GM23338 (cell line): ENCODE data around the gene GLUD1. TPM values are rescaled to one million over a fixed set of nuclear protein-coding genes. Genes with fewer than 3 reads are reported as not detected.
"Not testable (repeated sequence)": the region's sequence is repeated elsewhere in the genome, so short reads cannot be mapped to it uniquely, and the experiment has no call there.

Experiments used
- ATAC-seq: fragments of 200-7000 bp; cut with Tn5 transposase; 3 replicates; pipeline ENCODE4 v1.9.1; 2020
- DNase-seq: peaks from one replicate; pipeline ENCODE4 v3.0.0-alpha.2; 2015; ENCODE audit warnings: low spot score
- H2AFZ ChIP-seq: fragments of 200-600 bp; sonication (generic); 2 replicates; pipeline ENCODE4 v1.8.0; 2016; ENCODE audit warnings: antibody characterized with exemption, mild to moderate bottlenecking, moderate library complexity
- H3F3A ChIP-seq: fragments of 200-600 bp; sonication (generic); replicated peaks from 2 replicates; pipeline ENCODE4 v1.8.0; 2017; ENCODE audit warnings: antibody characterized with exemption, mixed run types, low read depth
- H3K27ac ChIP-seq: fragments of 200-600 bp; sonication (generic); 2 replicates; pipeline ENCODE4 v1.6.1; 2016; ENCODE audit warnings: low read depth
- H3K27me3 ChIP-seq: fragments of 200-600 bp; sonication (generic); 2 replicates; pipeline ENCODE4 v1.8.0; 2016; ENCODE audit warnings: mild to moderate bottlenecking, mixed run types, moderate library complexity; ENCODE audit not compliant: insufficient read depth
- H3K36me3 ChIP-seq: fragments of 200-600 bp; sonication (generic); 2 replicates; pipeline ENCODE4 v1.8.0; 2016; ENCODE audit warnings: mild to moderate bottlenecking; ENCODE audit not compliant: insufficient read depth
- H3K4me1 ChIP-seq: fragments of 200-600 bp; sonication (generic); 2 replicates; pipeline ENCODE4 v1.8.0; 2016; ENCODE audit warnings: mild to moderate bottlenecking, moderate library complexity; ENCODE audit not compliant: insufficient read depth
- H3K4me2 ChIP-seq: fragments of 200-600 bp; sonication (generic); 2 replicates; pipeline ENCODE4 v1.7.1; 2017; ENCODE audit warnings: mixed run types
- H3K4me3 ChIP-seq: fragments of 200-600 bp; sonication (generic); 2 replicates; pipeline ENCODE4 v1.6.1; 2016; ENCODE audit warnings: mixed run types
- H3K79me2 ChIP-seq: fragments of 200-600 bp; sonication (generic); replicated peaks from 2 replicates; pipeline ENCODE4 v1.8.0; 2017; ENCODE audit warnings: mild to moderate bottlenecking; ENCODE audit not compliant: insufficient read depth
- H3K9me2 ChIP-seq: fragments of 200-600 bp; sonication (generic); 2 replicates; pipeline ENCODE4 v1.8.0; 2017; ENCODE audit not compliant: insufficient read depth
- H4K20me1 ChIP-seq: fragments of 200-600 bp; sonication (generic); replicated peaks from 2 replicates; pipeline ENCODE4 v1.8.0; 2017; ENCODE audit warnings: mild to moderate bottlenecking; ENCODE audit not compliant: insufficient read depth
- H3K27ac Mint-ChIP-seq: 2 replicates; pipeline ENCODE4 v1.8.0; 2020; ENCODE audit warnings: inconsistent platforms, mild to moderate bottlenecking, moderate library complexity, mixed read lengths
- H3K27me3 Mint-ChIP-seq: 3 replicates; pipeline ENCODE4 v1.8.0; 2022; ENCODE audit warnings: low read depth, mild to moderate bottlenecking, moderate library complexity, mixed read lengths, inconsistent platforms; ENCODE audit not compliant: insufficient read depth, poor library complexity
- H3K36me3 Mint-ChIP-seq: 3 replicates; pipeline ENCODE4 v1.8.0; 2021; ENCODE audit warnings: low read depth, mild to moderate bottlenecking, inconsistent platforms, moderate library complexity, mixed read lengths
- H3K4me1 Mint-ChIP-seq: 3 replicates; pipeline ENCODE4 v1.8.0; 2020; ENCODE audit warnings: mild to moderate bottlenecking, inconsistent platforms, mixed read lengths
- H3K4me3 Mint-ChIP-seq: 3 replicates; pipeline ENCODE4 v1.8.0; 2021; ENCODE audit warnings: moderate library complexity, mild to moderate bottlenecking, inconsistent platforms, mixed read lengths
- H3K9me3 Mint-ChIP-seq: 3 replicates; pipeline ENCODE4 v1.8.0; 2020; ENCODE audit warnings: moderate library complexity, mild to moderate bottlenecking, inconsistent platforms, mixed read lengths
- CREB1 ChIP-seq: fragments of 250-450 bp; sonication (Bioruptor Pico); IDR thresholded peaks from 2 replicates; pipeline ENCODE4 v1.5.0; 2020; ENCODE audit warnings: low read depth, mild to moderate bottlenecking, moderate library complexity
- EZH2 ChIP-seq: fragments of 200-600 bp; sonication (generic); IDR thresholded peaks from one replicate; pipeline ENCODE4 v1.8.0; 2017; ENCODE audit warnings: antibody characterized with exemption, mild to moderate bottlenecking, low read depth; ENCODE audit not compliant: unreplicated experiment
- EZH2phosphoT487 ChIP-seq: fragments of 200-600 bp; sonication (generic); IDR thresholded peaks from one replicate; pipeline ENCODE4 v1.8.1; 2018; ENCODE audit warnings: antibody characterized with exemption; ENCODE audit not compliant: unreplicated experiment
- JUNB ChIP-seq: IDR thresholded peaks from one replicate; pipeline ENCODE4 v1.6.1; 2016; ENCODE audit warnings: antibody characterized with exemption; ENCODE audit not compliant: unreplicated experiment
- POLR2AphosphoS5 ChIP-seq: IDR thresholded peaks from 2 replicates; pipeline ENCODE4 v1.6.1; 2016; ENCODE audit warnings: antibody characterized with exemption, low read depth
- STAT1 ChIP-seq: IDR thresholded peaks from one replicate; pipeline ENCODE4 v1.6.1; 2016; ENCODE audit warnings: antibody characterized with exemption; ENCODE audit not compliant: unreplicated experiment
- ZNF114 ChIP-seq: fragments of 250-450 bp; sonication (Bioruptor Pico); IDR thresholded peaks from 2 replicates; pipeline ENCODE4 v1.5.0; 2020; ENCODE audit warnings: mild to moderate bottlenecking, moderate library complexity
- ZNF331 ChIP-seq: fragments of 250-450 bp; sonication (Bioruptor Pico); IDR thresholded peaks from 2 replicates; pipeline ENCODE4 v1.5.0; 2020; ENCODE audit warnings: low read depth, mild to moderate bottlenecking, moderate library complexity
- ZNF462 ChIP-seq: fragments of 250-450 bp; sonication (Bioruptor Pico); IDR thresholded peaks from 2 replicates; pipeline ENCODE4 v1.5.0; 2020; ENCODE audit warnings: mild to moderate bottlenecking, moderate library complexity
- polyA plus RNA-seq: library from polyadenylated mRNA; unstranded; fragments of >200 nt; fragmentation: Nextera tagmentation; extraction: Ambion mirVana; gene quantifications from 2 replicates; pipeline ENCODE4 v1.2.1, GENCODE V29; 2016
- total RNA-seq: library from RNA; depleted of rRNA; stranded (reverse); fragments of >200 nt; shearing (Covaris generic); gene quantifications from 2 replicates; pipeline ENCODE4 v1.2.3, GENCODE V29; 2014
- TF ChIP-seq, protein P1 (sequence below): IDR thresholded peaks from one replicate; pipeline ENCODE4 v1.6.1; 2018; ENCODE audit warnings: antibody characterized with exemption; ENCODE audit not compliant: unreplicated experiment
- TF ChIP-seq, protein P2 (sequence below): IDR thresholded peaks from 2 replicates; pipeline ENCODE4 v1.6.1; 2016; ENCODE audit warnings: antibody characterized with exemption

GLUD1 gene
- total and polyA plus RNA-seq, 2 experiments from 2014 or later = 44.7 to 144 TPM

DNA sequence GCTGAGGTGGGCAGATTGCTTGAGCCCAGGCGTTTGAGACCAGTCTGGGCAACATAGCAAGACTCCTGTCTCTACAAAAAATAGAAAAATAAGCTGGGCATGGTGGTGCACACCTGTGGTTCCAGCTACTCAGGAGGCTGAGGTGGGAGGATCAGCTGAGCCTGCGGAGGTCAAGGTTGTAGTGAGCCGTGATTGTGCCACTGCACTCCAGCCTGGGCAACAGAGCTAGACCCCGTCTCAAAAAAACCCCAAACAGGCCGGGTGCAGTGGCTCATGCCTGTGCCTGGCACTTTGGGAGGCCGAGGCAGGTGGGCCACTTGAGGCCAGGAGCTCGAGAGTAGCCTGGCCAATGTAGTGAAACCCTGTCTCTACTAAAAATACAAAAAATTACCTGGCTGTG lies 51.1 kb downstream of the GLUD1 start:
- H3K27ac Mint-ChIP-seq, H3F3A ChIP-seq, H3K4me1 Mint-ChIP-seq, H3K4me3 ChIP-seq, H3K4me1 ChIP-seq, H2AFZ ChIP-seq, H4K20me1 ChIP-seq, H3K79me2 ChIP-seq, H3K9me3 Mint-ChIP-seq, H3K9me2 ChIP-seq, H3K36me3 ChIP-seq, H3K27ac ChIP-seq, ATAC-seq, H3K27me3 ChIP-seq, H3K4me3 Mint-ChIP-seq, DNase-seq, H3K4me2 ChIP-seq: not testable (repeated sequence)
- H3K27me3 Mint-ChIP-seq = peaks cover 10% of the 10 kb centered on the region
- peaks cover 21% of the 10 kb centered on the region; the same call in 2 of the 3 replicates for H3K36me3 Mint-ChIP-seq

DNA sequence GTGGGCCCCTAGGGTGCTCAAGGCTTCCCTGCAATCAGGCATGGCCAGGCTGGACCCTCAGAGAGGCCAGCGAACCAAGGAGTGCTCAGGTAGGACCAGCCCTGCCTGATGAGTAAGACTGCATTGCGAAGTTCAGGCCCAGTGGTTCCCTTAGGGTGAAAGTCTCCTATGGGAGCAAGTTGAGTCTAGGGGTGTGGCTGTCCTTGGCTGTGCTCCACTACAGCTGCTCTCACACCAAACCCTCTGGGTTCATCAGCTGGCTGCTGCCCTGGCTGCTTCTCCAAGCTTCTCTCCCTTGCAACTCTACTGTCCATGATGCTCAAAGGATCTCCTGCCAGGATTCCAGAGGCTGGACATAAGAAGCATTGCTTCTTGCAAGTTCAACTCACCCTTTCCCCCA lies 55.9 kb downstream of the GLUD1 start:
- Histone ChIP-seq H3F3A (no peaks in the 10 kb centered on the region), H3K4me3 (no peak overlapping the region), H3K9me2 (peaks cover 3% of the 10 kb centered on the region; the same call in 1 of the 2 replicates), H3K4me1 (no peaks in the 10 kb centered on the region), H3K79me2 (no peaks in the 10 kb centered on the region), H3K36me3 (no peaks in the 10 kb centered on the region), H4K20me1 (no peaks in the 10 kb centered on the region), H3K27ac (no peak overlapping the region), H3K4me2 (no peak overlapping the region), H2AFZ (no peak overlapping the region), H3K27me3 (no peaks in the 10 kb centered on the region)
- H3K27me3 Mint-ChIP-seq = peaks cover 13% of the 10 kb centered on the region
- H3K36me3 Mint-ChIP-seq = no peaks in the 10 kb centered on the region; the same call in 2 of the 3 replicates
- peaks cover 3% of the 10 kb centered on the region; the same call in 1 of the 3 replicates for H3K9me3 Mint-ChIP-seq
- no peak overlapping the region for H3K27ac Mint-ChIP-seq
- no peaks in the 10 kb centered on the region for H3K4me1 Mint-ChIP-seq
- no peak for ATAC-seq
- no peak for DNase-seq
- H3K4me3 Mint-ChIP-seq = no peak overlapping the region
- TF ChIP-seq ZNF462 (CRISPR knock-in tag) (no peak), STAT1 (no peak), POLR2AphosphoS5 (no peak), ZNF114 (CRISPR knock-in tag) (no peak), EZH2phosphoT487 (no peak), CREB1 (CRISPR knock-in tag) (no peak), EZH2 (no peak), JUNB (no peak), ZNF331 (no peak)
- TF ChIP-seq, protein P1, sequence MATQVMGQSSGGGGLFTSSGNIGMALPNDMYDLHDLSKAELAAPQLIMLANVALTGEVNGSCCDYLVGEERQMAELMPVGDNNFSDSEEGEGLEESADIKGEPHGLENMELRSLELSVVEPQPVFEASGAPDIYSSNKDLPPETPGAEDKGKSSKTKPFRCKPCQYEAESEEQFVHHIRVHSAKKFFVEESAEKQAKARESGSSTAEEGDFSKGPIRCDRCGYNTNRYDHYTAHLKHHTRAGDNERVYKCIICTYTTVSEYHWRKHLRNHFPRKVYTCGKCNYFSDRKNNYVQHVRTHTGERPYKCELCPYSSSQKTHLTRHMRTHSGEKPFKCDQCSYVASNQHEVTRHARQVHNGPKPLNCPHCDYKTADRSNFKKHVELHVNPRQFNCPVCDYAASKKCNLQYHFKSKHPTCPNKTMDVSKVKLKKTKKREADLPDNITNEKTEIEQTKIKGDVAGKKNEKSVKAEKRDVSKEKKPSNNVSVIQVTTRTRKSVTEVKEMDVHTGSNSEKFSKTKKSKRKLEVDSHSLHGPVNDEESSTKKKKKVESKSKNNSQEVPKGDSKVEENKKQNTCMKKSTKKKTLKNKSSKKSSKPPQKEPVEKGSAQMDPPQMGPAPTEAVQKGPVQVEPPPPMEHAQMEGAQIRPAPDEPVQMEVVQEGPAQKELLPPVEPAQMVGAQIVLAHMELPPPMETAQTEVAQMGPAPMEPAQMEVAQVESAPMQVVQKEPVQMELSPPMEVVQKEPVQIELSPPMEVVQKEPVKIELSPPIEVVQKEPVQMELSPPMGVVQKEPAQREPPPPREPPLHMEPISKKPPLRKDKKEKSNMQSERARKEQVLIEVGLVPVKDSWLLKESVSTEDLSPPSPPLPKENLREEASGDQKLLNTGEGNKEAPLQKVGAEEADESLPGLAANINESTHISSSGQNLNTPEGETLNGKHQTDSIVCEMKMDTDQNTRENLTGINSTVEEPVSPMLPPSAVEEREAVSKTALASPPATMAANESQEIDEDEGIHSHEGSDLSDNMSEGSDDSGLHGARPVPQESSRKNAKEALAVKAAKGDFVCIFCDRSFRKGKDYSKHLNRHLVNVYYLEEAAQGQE = no peak
- TF ChIP-seq, protein P2, sequence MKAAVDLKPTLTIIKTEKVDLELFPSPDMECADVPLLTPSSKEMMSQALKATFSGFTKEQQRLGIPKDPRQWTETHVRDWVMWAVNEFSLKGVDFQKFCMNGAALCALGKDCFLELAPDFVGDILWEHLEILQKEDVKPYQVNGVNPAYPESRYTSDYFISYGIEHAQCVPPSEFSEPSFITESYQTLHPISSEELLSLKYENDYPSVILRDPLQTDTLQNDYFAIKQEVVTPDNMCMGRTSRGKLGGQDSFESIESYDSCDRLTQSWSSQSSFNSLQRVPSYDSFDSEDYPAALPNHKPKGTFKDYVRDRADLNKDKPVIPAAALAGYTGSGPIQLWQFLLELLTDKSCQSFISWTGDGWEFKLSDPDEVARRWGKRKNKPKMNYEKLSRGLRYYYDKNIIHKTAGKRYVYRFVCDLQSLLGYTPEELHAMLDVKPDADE = no peak
